Mucosa of gallbladder (tissue), 1 donor: ENCODE results near the gene NEGR1. TPM values are rescaled to one million over a fixed set of nuclear protein-coding genes. Genes with fewer than 3 reads are reported as not detected.

ENCODE experiments used
- DNase-seq: peaks from one replicate; pipeline ENCODE4 v3.0.0-alpha.2; 2020; ENCODE audit warnings: low spot score
- total RNA-seq: library from RNA; stranded (reverse); gene quantifications from one replicate; pipeline ENCODE4 v1.2.1, GENCODE V29; 2021
- donor health status: DM: no; HTN: no; CAD: no.

The NEGR1 gene
- total RNA-seq, 1 donor from 2014 or later = 26.9 TPM

DNA sequence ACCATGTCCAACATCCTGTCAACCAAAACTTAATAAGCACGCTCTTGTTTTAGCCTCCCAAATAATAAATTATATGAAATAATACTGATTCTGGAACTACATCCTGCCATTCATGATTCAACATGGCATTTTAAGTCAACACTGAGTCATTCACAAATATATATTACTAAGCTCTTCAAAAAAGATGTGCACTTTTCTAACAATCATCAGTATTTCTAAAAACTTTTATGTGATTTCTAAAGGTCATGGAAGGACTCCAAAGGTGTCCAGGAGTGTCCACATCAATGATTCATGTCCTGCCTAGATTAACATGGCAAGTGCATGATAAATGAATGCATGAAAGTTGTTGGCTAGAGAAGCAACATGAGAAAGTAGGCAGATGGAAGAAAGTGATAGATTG, 51.6 kb downstream of the NEGR1 start:
- no peak for DNase-seq

DNA sequence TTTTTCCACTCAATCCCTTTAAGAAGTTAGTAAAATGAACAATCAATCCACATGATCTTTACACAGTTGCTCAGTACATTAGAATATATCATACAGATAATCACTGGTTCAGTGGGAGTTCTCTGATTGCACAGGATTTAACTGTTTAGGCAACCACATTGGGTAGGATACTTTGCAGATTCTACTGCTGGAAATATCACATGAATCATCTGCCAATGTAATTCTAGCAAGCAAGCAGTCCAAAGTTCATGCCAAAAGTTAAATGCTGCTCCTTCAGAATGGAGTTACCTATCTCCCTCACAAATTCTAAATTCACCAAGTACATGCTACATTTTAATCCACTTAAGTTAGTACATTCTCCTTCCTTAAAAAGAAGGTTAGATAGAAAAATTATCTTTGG, 52.4 kb downstream of the NEGR1 start:
- no peak for DNase-seq

DNA sequence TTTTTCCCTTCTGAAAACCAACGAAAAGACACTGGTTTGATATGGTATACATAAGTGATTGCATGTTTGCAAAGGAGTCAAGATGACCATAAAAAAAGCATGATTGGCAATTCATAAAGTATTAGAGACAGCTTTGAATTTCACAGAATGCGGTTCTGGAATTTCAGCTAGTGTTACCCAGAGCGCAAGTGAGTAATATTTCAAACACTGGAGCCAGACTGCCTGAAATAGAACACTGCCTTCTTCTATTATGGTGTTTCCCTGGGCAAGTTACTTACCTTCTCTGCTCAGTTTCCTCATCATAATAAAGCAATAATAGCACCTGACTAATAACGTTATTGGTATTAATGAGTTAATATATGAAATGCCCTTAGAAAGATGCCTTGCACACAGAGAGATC, 54.7 kb downstream of the NEGR1 start:
- DNase-seq = no peak

GRCh38 chr1:72224506-72224905, 57.8 kb downstream of the NEGR1 start:
- DNase-seq = no peak

GRCh38 chr1:72221811-72222210, 60.5 kb downstream of the NEGR1 start:
- no peak for DNase-seq

DNA sequence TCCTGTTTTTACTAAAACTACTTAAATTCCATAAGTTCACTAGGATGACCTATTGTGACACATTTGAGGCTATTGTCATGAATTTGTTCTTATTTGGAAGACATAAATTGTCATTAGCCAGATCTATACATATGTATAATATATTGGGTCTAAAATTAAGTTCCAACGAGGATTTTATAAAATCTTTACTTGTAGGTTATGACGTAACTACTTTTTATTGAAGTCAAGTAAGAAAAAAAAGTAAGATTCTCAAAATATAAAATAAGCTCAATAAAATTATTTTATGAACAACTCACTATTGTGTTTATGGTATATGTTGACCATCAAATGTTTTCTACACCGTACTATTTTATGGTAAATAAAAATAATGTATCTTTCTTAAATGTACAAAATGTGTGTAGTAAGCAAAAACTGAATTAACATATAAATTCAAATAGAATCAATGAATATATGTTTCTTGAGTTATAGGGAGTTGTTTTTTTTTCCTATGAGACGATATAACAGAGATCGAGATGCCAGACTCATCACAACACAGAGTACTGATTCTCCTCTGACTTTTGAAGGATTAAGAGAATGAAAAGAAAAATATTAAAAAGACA, 64.1 kb downstream of the NEGR1 start:
- DNase-seq = no peak

GRCh38 chr1:72207059-72207458, 75.3 kb downstream of the NEGR1 start:
- DNase-seq = no peak

GRCh38 chr1:72202761-72203160, 79.6 kb downstream of the NEGR1 start:
- DNase-seq = no peak

DNA sequence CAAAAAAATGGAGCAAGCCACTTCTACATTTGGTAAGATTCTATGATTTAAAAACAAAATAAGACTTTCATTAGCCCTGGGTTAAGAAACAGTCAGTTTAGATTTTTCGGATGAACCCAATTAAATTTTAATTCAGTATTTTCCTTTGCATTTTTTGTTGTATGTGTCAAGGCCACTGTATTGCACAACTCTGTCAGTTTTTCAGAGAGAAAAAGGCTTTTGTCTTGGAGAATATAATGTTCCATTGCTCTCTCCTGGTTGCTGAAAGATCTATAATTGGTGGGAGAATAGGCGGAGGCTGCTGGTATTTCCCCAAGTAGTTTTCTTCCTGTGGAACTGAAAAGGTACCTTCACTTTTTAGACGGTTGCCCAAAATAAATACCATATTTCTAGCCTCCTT, 84.6 kb downstream of the NEGR1 start:
- DNase-seq = no peak

DNA sequence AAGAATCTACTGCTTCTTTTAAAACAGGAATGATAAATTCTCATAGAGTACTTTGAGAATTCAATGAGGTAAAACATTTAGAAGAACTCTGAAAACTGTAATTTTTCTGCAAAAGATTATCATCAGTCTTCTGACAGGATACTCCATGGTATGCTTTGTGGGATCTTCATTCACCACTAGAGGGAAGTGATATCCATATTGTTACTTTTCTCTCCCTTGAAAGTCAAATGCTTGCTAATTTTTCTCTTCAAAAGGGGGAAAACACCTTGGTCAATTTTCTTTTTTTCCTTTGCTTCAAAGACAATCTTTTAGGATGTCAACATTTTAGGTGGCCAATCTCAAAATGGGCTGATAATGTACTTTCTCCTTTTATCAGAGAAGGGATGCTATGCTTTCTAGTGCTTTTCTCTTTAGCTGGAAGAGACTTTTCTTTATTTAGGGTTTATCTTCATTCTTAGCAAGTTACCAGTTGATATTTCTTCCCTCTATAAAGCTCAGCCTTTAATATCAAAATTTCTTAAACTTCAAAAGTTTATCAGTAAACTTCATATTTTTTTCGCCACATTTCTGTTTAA, 95.5 kb downstream of the NEGR1 start:
- DNase-seq = no peak

DNA sequence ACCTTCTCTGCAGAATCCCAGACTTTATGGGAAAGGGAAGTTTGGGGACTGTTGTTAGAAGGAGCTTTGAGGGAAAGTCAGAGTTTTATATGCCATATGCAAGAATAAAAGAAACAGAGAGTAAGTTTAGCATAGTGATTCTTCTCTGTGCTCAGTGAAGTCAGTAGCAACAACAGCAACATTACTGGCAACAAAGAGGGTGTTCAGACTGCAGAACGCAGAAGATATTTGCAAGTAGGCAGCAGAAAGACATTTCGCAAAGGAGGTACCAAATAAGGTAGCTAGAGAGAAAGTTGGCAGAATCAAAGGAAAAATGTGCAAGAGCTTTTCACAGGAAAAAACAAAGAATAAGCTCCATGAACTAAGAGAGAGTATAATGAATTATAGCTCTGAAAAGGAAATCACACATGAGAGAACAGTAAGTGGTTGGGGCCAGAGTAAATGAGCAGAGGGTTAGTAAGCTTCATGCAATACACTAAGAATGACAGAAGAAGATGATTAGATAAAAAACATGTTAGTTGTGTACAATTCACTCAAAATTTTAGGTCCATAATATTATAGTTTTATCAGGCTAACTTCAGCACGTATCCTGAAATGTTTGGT, 98.1 kb downstream of the NEGR1 start:
- no peak for DNase-seq

GRCh38 chr1:72182859-72183258, 99.5 kb downstream of the NEGR1 start:
- DNase-seq = no peak

GRCh38 chr1:72178266-72178665, 104.1 kb downstream of the NEGR1 start:
- DNase-seq = no peak

- DNase-seq = no peak
These were observed 104.6 kb downstream of the NEGR1 start for GRCh38 chr1:72177711-72178110.

DNA sequence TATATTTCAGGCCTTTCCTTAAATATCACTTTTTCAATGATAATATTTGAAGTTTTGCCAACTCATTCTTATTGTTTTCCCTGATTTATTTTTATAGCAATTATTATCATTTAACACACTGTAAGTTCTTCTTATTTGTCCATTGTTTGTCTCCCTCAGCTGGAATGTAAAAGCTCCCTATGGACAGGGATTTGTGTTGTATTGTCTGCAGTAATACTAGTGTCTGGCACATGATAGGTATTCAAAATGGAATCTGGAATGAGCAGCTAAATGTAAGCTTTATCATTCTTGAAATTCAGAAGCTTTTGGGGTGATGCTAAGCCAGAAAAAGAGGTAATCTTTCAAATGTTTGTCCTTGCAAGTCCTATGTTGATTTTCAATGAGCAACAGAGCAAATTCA, 112.1 kb downstream of the NEGR1 start:
- DNase-seq = no peak

- no peak for DNase-seq
These were observed 115.9 kb downstream of the NEGR1 start for GRCh38 chr1:72166426-72166825.

DNA sequence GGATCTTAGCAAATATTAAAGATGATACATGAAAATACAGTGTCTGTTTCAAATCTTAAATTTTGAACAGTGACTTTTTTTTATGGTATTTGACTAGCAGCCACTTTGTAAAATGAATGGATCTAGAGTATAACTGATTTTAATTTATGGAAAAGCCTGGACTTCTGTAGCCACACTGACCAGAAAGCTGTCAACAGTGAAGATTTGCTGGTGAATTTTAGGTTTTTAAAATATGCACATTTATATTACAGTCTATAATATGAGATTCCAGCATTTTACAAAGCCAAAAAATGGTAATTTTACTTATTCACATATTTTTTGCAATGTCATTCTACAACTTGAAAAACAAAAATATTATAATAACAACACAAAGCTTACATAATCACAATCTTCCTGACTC, 131.8 kb downstream of the NEGR1 start:
- DNase-seq = no peak

DNA sequence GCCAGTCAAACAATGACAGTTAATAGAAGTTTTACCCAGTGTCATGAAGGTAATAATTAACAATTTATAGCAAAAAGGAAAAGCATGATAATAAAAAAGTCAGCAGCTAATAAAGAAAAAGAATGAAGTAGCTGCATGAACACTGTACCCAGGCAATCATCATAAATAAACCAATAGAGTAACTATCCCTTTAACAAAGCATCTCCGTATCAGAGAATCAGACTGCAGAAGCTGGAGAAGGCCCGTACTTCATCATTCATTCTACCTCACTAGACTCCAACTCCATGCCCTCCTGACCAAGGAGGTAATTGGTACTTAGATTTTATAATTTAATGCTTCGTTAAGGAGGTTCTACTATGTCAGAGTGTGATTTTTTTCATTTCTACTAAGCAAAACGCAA, 140.5 kb downstream of the NEGR1 start:
- no peak for DNase-seq

DNA sequence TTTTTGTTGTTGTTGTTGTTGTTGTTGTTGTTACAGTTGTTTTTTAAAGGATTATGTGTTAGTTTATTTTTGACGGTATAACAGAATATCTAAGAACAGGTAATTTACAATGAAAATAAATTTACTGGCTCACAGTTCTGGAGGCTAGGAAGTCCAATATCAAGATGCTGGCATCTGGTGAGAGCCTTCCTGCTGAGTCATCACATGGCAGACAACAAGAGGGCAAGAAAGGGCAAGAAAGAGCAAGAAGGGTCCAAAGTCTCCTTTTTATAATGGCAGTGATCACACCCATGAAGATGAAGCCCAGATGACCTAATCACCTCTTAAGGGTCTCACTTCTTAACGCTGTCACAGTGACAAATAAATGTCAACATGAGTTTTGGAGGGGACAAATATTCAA, 142.1 kb downstream of the NEGR1 start:
- no peak for DNase-seq

DNA sequence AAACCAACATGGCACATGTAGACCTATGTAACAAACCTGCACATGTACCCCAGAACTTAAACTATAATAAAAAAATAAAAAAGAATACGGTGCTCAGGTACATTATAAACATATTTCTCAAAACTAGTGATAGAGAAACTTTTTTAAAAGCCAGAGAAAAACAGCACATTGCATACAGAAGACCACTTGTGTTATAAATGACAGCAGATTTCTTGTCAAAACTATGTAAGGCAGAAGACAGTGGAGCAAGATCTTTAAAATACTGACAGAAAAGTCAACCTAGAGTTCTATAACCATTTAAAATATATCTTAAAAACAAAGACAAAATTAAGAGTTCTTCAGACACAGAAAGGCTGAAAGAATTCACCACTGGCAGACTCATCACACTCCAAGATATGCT, 144.7 kb downstream of the NEGR1 start:
- no peak for DNase-seq

GRCh38 chr1:72129869-72130268, 152.5 kb downstream of the NEGR1 start:
- DNase-seq = no peak

DNA sequence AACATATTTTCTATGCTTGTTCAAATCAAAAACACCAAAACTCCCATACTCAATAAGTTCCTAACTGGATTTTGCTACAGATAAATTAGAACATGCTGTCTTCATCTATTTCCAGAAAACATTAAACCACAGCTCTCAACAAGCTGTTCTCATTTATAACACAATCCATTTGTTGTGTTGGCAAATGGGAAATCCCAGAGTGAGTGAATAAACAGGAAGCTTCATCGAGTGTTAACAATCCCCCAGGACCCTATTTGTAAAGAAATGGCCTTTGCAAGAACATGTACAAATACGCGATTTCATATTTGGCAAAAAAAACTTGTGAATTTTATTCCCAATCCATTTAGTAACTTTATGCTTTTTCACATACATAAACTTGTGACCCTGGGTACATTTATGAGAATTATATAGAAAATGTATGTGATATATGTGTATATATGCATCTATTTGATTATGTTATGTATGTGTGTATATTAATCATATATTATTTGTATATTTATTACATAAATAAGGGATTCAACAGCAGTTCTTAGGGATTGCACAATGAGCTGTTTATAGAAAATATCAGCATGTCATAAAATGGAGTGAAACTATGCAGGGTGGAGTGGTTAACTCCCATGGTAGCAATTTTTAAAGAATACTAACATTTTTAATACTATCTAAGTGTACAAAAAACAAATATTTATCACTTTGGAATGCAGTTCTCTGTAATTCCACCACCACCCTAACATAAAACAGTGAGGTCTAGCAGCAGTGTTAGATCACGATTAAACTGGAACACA, 160.0 kb downstream of the NEGR1 start:
- DNase-seq = no peak

- DNase-seq = no peak
These were observed 162.8 kb downstream of the NEGR1 start for GRCh38 chr1:72119491-72119890.
